GM12892 (cell line): Measurements from ENCODE around the gene GTF2H1.

ENCODE experiments used
- POLR2A ChIP-seq: IDR thresholded peaks from 2 replicates; pipeline ENCODE4 v1.6.1; 2011; ENCODE audit warnings: low read depth, low read length, control low read depth
- POLR2AphosphoS5 ChIP-seq: IDR thresholded peaks from 2 replicates; pipeline ENCODE4 v1.6.1; 2011; ENCODE audit warnings: low read depth, low read length, control low read depth
- TAF1 ChIP-seq: IDR thresholded peaks from 2 replicates; pipeline ENCODE4 v1.6.1; 2011; ENCODE audit warnings: low read depth, mild to moderate bottlenecking, control low read depth, low read length, borderline replicate concordance

GRCh38 chr11:18319914-18320313, 2.5 kb upstream of the GTF2H1 start:
- no peak for TF ChIP-seq TAF1
- no peak for TF ChIP-seq POLR2AphosphoS5
- no peak for TF ChIP-seq POLR2A
